ENCODE data around the gene NIPSNAP2.
"Not testable (repeated sequence)": the region's sequence is repeated elsewhere in the genome, so short reads cannot be mapped to it uniquely, and the experiment has no call there.

Gene NIPSNAP2

DNA sequence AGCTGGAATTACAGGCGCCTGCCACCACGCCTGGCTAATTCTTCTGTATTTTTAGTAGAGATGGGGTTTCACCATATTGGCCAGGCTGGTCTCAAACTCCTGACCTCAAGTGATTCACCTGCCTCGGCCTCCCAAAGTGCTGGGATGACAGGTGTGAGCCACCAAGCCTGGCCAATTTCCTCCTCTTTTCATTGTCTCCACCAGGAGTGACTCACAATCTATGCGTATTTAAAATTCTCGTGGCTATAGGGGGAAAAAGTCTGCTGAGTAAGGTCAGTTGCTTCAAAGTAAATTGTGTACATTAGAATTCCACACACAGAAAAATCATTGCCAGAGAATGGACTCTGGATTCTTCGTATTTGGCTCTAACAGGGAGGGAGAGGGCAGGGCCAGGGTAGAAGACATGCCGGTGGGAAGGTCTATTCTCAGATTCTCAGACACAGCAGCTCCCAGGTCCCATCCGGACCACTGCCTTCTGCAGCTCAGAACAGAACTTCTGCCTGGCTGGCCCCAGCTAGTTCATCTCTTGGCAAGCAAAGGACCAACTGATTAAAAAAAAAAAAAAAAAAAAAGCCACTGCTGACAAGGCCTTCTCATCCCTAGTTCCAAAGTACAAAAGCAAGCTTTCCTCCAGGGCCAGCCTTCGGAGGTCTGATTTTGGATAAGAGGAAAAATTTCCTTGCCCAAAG, 64.7 kb downstream of the NIPSNAP2 start:
- Histone ChIP-seq H3K27ac (no peak overlapping the region), H3K36me3 (ENCODE audit: insufficient read depth, low read length) (peaks cover 69% of the 10 kb centered on the region), H3K9ac (ENCODE audit: insufficient read length) (no peak overlapping the region), H3K4me3 (no peak overlapping the region), H3K9me3 (ENCODE audit: low read depth, low read length) (no peaks in the 10 kb centered on the region)
- TF ChIP-seq POLR2AphosphoS5 (IDR thresholded peaks at IDR 0.05; ENCODE audit: borderline replicate concordance, low read depth, low read length): no peak
- no peak for TF ChIP-seq EZH2 (IDR thresholded peaks at IDR 0.05)
- no peak for TF ChIP-seq FOXP2 (optimal IDR thresholded peaks at IDR 0.05; ENCODE audit: control extremely low read depth, extremely low read length, insufficient read depth)
- DNase-seq (ENCODE audit: low read depth, low spot score): no peak

DNA sequence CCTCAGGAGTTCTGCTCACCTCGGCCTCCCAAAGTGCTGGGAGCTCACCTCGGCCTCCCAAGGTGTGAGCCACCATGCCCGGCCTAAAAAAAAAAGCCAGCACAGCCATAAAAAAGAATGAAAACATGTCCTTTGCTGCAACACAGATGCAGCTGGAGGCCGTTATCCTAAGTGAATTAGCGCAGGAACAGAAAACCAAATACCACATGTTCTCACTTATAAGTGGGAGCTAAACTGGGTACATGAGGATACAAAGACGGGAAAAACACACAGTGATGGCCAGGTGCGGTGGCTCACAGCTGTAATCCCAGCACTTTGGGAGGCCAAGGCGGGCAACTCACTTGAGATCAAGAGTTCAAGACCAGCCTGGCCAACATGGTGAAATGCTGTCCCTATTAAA, 66.0 kb downstream of the NIPSNAP2 start:
- DNase-seq (ENCODE audit: low read depth, low spot score): no peak
- Histone ChIP-seq H3K9me3 (ENCODE audit: low read depth, low read length) (no peaks in the 10 kb centered on the region), H3K36me3 (ENCODE audit: insufficient read depth, low read length) (peaks cover 65% of the 10 kb centered on the region), H3K9ac (ENCODE audit: insufficient read length) (no peak overlapping the region), H3K27ac (no peak overlapping the region), H3K4me3 (no peak overlapping the region)
- TF ChIP-seq POLR2AphosphoS5 (IDR thresholded peaks at IDR 0.05; ENCODE audit: borderline replicate concordance, low read depth, low read length) (no peak), EZH2 (IDR thresholded peaks at IDR 0.05) (no peak), FOXP2 (optimal IDR thresholded peaks at IDR 0.05; ENCODE audit: control extremely low read depth, extremely low read length, insufficient read depth) (no peak)

DNA sequence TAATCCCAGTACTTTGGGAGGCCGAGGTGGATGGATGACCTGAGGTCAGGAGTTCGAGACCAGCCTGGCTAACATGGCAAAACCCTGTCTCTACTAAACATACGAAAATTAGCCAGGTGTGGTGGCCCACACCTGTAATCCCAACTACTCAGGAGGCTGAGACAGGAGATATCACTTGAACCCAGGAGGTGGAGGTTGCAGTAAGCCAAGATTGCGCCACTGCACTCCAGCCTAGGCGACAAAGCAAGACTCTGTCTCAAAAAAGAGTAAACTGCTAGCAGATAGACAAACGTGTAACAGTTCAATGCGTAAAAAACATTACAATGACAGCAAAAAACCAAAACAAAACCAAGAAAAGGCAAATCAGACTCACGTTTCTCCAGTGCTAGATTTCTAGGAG, 67.2 kb downstream of the NIPSNAP2 start:
- Histone ChIP-seq H3K36me3 (ENCODE audit: insufficient read depth, low read length) (peaks cover 54% of the 10 kb centered on the region), H3K4me3 (peak overlapping the region; percentile 81; the same call in 1 of the 2 replicates)
- not testable (repeated sequence) for H3K9me3 ChIP-seq (ENCODE audit: low read depth, low read length); H3K27ac ChIP-seq; H3K9ac ChIP-seq (ENCODE audit: insufficient read length); DNase-seq (ENCODE audit: low read depth, low spot score)

DNA sequence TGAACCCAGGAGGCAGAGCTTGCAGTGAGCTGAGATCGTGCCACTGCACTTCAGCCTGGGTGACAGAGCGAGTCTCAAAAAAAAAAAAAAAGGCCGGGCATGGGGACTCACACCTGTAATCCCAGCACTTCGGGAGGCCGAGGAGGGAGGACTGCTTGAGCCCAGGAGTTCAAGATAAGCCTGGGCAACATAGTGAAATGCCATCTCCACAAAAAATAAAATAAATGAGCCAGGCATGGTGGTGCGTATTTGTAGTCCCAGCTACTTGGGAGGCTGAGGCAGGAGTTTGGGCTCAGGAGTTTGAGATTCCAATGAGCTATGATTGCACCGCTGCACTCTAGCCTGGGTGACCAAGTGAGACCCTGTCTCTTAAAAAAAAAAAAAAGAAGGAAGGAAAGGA, 68.2 kb downstream of the NIPSNAP2 start:
- not testable (repeated sequence) for DNase-seq (ENCODE audit: low read depth, low spot score); H3K9me3 ChIP-seq (ENCODE audit: low read depth, low read length); H3K27ac ChIP-seq
- Histone ChIP-seq H3K36me3 (ENCODE audit: insufficient read depth, low read length) (peaks cover 44% of the 10 kb centered on the region), H3K4me3 (peak overlapping the region; percentile 81), H3K9ac (ENCODE audit: insufficient read length) (peak overlapping the region; percentile 67)

DNA sequence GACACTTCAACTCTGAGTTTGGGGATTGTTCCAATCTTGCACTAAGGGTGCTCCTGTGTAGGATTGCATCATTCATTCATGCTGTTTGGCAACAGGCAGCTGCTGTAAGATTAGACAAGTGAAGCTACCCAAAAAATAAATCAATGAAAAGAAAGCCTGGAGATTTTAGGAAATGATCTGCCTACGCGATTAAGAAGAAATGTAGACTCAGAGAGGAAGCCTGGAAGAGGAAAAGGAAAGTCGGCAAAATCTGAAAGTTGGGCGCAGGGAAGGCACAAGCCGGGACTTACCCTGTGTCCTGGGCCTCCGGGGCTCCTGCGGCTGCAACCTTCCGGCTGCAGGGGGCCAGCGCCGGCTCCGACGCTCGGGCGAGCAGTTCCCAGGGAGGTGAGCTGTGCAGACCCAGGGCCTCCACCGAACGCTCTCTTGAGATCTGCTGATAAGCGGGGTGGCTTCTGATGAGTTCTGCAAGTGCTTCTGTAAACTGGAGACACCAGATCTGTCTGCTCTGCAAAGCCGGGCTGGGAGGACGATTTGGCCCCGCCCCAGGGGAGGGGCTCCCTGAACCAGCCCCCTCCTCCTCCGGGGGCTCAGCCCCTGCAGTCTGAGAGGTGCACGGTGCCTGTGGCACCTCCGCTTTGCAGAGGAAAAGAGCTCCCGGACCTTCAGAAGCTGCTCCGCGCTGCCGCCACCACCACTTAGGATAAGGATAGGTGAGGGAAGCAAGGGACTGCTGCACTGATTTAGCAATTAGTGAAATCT, 69.5 kb downstream of the NIPSNAP2 start:
- TF ChIP-seq EZH2 (IDR thresholded peaks at IDR 0.05) (no peak), POLR2AphosphoS5 (IDR thresholded peaks at IDR 0.05; ENCODE audit: borderline replicate concordance, low read depth, low read length) (peak; percentile 95), FOXP2 (optimal IDR thresholded peaks at IDR 0.05; ENCODE audit: control extremely low read depth, extremely low read length, insufficient read depth) (no peak)
- Histone ChIP-seq H3K9ac (ENCODE audit: insufficient read length) (peak overlapping the region; percentile 67), H3K36me3 (ENCODE audit: insufficient read depth, low read length) (peaks cover 31% of the 10 kb centered on the region), H3K9me3 (ENCODE audit: low read depth, low read length) (no peaks in the 10 kb centered on the region), H3K4me3 (peak overlapping the region; percentile 81), H3K27ac (peak overlapping the region; percentile 82)
- DNase-seq (ENCODE audit: low read depth, low spot score): no peak

DNA sequence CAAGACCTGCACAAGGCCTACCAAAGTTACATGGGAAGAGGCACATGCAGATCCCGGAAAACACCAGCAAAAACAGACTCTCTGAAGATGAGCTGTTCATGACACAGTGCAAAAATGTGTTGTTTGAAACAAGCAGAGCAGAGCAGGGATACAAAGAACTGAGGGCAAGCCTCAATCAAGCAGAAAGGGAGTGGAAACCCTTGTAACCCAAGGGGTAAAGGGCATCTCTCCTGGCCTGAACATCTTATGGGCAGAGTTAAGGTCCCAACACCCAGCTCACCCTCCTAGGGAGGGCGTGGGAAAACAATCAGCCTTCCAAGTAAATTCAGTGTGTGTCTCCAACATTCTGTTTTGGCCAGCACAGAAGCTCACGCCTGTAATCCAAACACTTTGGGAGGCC, 76.3 kb downstream of the NIPSNAP2 start:
- H3K9me3 ChIP-seq (ENCODE audit: low read depth, low read length): no peaks in the 10 kb centered on the region
- 0 out of 2 replicates have a peak, but pooled peaks cover 3% of the 10 kb centered on the region for H3K36me3 ChIP-seq (ENCODE audit: insufficient read depth, low read length)
- peak overlapping the region; percentile 36; the same call in 1 of the 2 replicates for H3K27ac ChIP-seq
- no peak overlapping the region for H3K4me3 ChIP-seq
- DNase-seq (ENCODE audit: low read depth, low spot score): no peak
- no peak for TF ChIP-seq EZH2 (IDR thresholded peaks at IDR 0.05)
- H3K9ac ChIP-seq (ENCODE audit: insufficient read length): no peak overlapping the region

DNA sequence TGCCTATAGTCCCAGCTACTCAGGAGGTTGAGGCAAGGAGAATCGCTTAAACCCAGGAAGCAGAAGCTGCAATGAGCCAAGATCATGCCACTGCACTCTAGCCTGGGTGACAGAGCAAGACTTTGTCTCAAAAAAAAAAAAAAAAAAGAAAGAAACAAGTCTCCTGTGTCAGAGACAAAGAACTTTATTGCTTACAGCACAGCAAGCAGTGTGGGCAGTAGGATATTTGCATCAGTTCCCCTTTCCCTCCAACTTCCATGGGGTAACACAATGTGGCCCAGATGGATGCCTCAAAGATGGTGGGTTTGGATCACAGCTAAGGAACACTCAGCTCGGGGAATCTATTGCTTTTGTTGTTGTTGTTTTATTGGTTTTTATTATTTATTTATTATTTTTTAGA, 81.4 kb downstream of the NIPSNAP2 start:
- not testable (repeated sequence) for H3K36me3 ChIP-seq (ENCODE audit: insufficient read depth, low read length); DNase-seq (ENCODE audit: low read depth, low spot score); H3K4me3 ChIP-seq; H3K9ac ChIP-seq (ENCODE audit: insufficient read length); H3K9me3 ChIP-seq (ENCODE audit: low read depth, low read length); H3K27ac ChIP-seq

DNA sequence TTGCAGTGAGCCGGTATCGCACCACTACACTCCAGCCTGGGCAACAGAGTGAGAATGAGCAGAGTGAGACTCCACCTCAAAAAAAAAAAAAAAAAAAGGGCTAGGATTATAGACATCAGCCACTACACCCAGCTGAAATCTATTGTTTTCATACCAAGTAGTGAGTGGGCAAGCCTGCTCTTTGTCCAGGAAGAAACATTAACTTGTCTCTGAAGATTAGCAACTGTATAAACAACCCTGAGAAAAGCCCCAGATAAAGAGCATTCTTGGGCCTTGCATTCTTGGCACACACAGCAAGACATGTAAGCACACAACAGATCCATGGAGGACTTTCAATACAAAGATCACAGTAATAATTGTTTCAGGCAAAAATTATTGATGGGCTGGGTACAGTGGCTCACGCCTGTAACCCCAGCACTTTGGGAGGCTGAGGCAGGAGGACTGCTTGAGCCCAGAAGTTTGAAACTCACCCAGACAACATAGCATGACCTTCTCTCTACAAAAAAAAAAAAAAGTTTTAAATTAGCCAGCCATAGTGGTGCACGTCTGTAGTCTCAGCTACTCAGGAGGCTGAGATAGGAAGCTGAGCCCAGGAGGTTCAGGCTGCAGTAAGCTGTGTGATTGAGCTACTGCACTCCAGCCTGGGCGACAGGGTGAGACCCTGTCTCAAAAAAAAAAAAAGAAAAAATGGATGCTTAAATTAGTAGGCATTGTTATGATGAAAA, 82.5 kb downstream of the NIPSNAP2 start:
- Histone ChIP-seq H3K36me3 (ENCODE audit: insufficient read depth, low read length) (0 out of 2 replicates have a peak, but pooled peaks cover 3% of the 10 kb centered on the region), H3K27ac (peak overlapping the region; percentile 39), H3K4me3 (no peak overlapping the region), H3K9ac (ENCODE audit: insufficient read length) (no peak overlapping the region), H3K9me3 (ENCODE audit: low read depth, low read length) (no peaks in the 10 kb centered on the region)
- DNase-seq (ENCODE audit: low read depth, low spot score): no peak
- TF ChIP-seq POLR2AphosphoS5 (IDR thresholded peaks at IDR 0.05; ENCODE audit: borderline replicate concordance, low read depth, low read length) (no peak), EZH2 (IDR thresholded peaks at IDR 0.05) (no peak), FOXP2 (optimal IDR thresholded peaks at IDR 0.05; ENCODE audit: control extremely low read depth, extremely low read length, insufficient read depth) (no peak)

DNA sequence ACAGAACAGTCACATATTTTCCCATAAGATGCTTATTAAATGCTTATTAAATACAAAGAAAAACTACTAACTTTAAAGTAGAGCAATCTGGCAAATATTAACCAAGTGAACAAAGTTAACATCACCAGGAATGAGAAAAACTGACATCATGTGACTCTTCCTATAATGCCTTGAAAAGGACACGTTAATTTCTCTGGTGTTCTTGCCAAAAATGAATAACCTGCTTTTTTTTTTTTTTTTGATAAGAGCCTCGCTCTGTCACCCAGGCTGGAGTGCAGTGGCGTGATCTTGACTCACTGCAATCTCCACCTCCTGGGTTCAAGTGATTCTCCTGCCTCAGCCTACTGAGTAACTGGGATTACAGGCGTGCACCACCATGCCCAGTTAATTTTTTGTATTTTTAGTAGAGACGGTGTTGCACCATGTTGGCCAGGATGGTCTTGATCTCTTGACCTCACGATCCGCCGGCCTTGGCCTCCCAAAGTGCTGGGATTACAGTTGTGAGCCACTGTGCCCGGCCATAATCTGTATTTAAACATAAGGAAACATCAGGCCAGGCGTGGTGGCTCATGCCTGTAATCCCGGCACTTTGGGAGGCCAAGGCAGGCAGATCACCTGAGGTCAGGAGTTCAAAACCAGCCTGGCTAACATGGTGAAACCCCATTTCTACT, 83.2 kb downstream of the NIPSNAP2 start:
- not testable (repeated sequence) for H3K9me3 ChIP-seq (ENCODE audit: low read depth, low read length); H3K36me3 ChIP-seq (ENCODE audit: insufficient read depth, low read length); DNase-seq (ENCODE audit: low read depth, low spot score); H3K9ac ChIP-seq (ENCODE audit: insufficient read length); H3K4me3 ChIP-seq
- peak overlapping the region; percentile 39 for H3K27ac ChIP-seq
